Esophagus squamous epithelium (tissue), 5 donors: ENCODE data around the gene ADARB2. TPM values are rescaled to one million over a fixed set of nuclear protein-coding genes. Genes with fewer than 3 reads are reported as not detected.

Experiments
- DNase-seq: peaks from one replicate; lab custom pipeline; 2025; lab: John Stamatoyannopoulos, UW
- H3K27ac ChIP-seq, 4 donors: fragments of 200-600 bp; sonication (generic); one replicate each; pipeline ENCODE4 v1.5.1; 2016 to 2019; ENCODE audit warnings: mild to moderate bottlenecking in 1 of 4
- H3K27me3 ChIP-seq, 4 donors: fragments of 200-600 bp; sonication (generic); 1 replicate in 3 of 4; 2 replicates in 1 of 4; pipeline versions ENCODE4 v1.5.1 to v1.6.0; 2017 to 2021; ENCODE audit warnings: antibody characterized with exemption in 1 of 4
- H3K36me3 ChIP-seq, 3 donors: fragments of 200-600 bp; sonication (generic); one replicate each; pipeline ENCODE4 v1.5.1; 2016 to 2019
- H3K4me1 ChIP-seq, 3 donors: fragments of 200-600 bp; sonication (generic); one replicate each; pipeline ENCODE4 v1.5.1; 2017 to 2019
- H3K4me3 ChIP-seq, 4 donors: fragments of 200-600 bp; sonication (generic); 1 replicate in 3 of 4; 2 replicates in 1 of 4; pipeline ENCODE4 v1.5.1; 2016 to 2019; ENCODE audit warnings: mild to moderate bottlenecking in 2 of 4, moderate library complexity in 1 of 4
- H3K9me3 ChIP-seq, 3 donors: fragments of 200-600 bp; sonication (generic); one replicate each; pipeline ENCODE4 v1.5.1; 2016 to 2019
- POLR2A ChIP-seq, 4 donors: fragments of 450-650 bp; IDR thresholded peaks; one replicate each; pipeline ENCODE4 v1.6.1; 2017; ENCODE audit warnings: antibody characterized with exemption in 4 of 4, mild to moderate bottlenecking in 4 of 4, moderate library complexity in 3 of 4
- WGBS, 2 donors: methylation state at CpG; one replicate each; pipeline ENCODE4 v1.1.5; 2018; 5-methylcytosine and 5-hydroxymethylcytosine counted together
- intact Hi-C: fragments of 100-400 bp; cut with DNase I; formaldehyde crosslinking; loops from one replicate; pipeline ENCODE4 v1.15.0; 2022
- total RNA-seq, 4 donors: library from RNA; depleted of rRNA; stranded (reverse); fragments of >200 nt; gene quantifications; one replicate each; pipeline ENCODE4 v1.1.0, GENCODE V29; 2016
- TF ChIP-seq, protein P1 (sequence below), 6 experiments: fragments of 450-650 bp in 4 of 6; fragments of 200-600 bp in 2 of 6; sonication (generic) in 2 of 6; IDR thresholded peaks; one replicate each; pipeline ENCODE4 v1.5.1; 2016 to 2019; ENCODE audit warnings: antibody characterized with exemption in 6 of 6, mild to moderate bottlenecking in 4 of 6, moderate library complexity in 4 of 6
- donor health status: DM: yes; HTN: yes; CAD: no.

Gene ADARB2
- total RNA-seq, 4 donors from 2014 or later = 0.21 to 3.5 (median 1.5) TPM

DNA sequence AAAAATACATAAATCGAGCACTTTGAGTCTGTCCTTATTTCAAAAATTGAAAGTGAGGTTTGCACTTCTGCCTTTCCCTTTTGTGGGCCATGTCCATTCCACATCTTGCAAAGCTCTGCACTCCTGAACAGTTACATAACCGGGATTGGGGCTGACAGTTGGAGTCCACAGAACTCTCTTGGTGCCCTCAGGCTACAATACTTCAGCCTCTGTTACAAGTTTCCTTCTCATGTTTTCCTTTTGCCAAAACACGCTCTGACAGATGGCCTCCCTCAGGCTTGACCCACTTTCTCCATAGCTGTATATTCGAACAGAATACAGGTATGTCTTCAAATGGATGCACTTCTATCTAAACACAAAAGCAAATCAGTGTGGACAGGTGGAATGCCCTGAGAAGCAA, 345.2 kb downstream of the ADARB2 start:
- intact Hi-C loops = no loop called here

DNA sequence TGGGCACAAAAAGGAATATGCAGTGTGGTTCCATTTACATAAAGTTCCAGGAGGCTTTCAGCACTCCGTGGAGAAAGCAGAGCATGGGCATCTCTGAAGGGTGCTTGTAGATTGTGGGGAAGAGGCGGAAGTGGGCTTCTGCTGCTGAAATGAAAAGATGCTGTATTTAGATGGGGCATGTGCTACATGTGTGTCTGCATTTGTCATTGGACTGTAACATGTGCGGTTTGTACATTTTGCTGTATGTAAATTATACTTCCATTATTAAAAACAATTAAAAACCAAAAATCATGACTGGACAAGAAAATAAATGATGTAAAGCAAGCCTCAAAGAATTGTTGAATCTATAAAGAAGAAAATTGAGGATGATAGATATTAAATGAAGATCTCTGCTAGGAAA, 347.1 kb downstream of the ADARB2 start:
- DNase-seq = no peak
- H3K36me3 ChIP-seq = no peaks in the 10 kb centered on the region
- TF ChIP-seq POLR2A (IDR thresholded peaks at IDR 0.05) = no peak
- TF ChIP-seq, protein P1, sequence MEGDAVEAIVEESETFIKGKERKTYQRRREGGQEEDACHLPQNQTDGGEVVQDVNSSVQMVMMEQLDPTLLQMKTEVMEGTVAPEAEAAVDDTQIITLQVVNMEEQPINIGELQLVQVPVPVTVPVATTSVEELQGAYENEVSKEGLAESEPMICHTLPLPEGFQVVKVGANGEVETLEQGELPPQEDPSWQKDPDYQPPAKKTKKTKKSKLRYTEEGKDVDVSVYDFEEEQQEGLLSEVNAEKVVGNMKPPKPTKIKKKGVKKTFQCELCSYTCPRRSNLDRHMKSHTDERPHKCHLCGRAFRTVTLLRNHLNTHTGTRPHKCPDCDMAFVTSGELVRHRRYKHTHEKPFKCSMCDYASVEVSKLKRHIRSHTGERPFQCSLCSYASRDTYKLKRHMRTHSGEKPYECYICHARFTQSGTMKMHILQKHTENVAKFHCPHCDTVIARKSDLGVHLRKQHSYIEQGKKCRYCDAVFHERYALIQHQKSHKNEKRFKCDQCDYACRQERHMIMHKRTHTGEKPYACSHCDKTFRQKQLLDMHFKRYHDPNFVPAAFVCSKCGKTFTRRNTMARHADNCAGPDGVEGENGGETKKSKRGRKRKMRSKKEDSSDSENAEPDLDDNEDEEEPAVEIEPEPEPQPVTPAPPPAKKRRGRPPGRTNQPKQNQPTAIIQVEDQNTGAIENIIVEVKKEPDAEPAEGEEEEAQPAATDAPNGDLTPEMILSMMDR (IDR thresholded peaks at IDR 0.05) = no peak
- H3K9me3 ChIP-seq = no peaks in the 10 kb centered on the region
- intact Hi-C loops = no loop called here
- no peaks in the 10 kb centered on the region for H3K4me1 ChIP-seq
- 77 to 82% methylated on average over 3 of the region's 3 CpGs for WGBS, 2 donors
- H3K27ac ChIP-seq = no peak overlapping the region
- no peak overlapping the region for H3K4me3 ChIP-seq
- H3K27me3 ChIP-seq = no peaks in the 10 kb centered on the region

More for the DNA sequence above, 345.2 kb downstream of the ADARB2 start:
- no peak overlapping the region for H3K4me3 ChIP-seq
- no peaks in the 10 kb centered on the region for H3K36me3 ChIP-seq
- H3K27me3 ChIP-seq = no peaks in the 10 kb centered on the region
- H3K9me3 ChIP-seq = no peaks in the 10 kb centered on the region
- H3K4me1 ChIP-seq = no peaks in the 10 kb centered on the region
- WGBS, 2 donors = 48 to 52% methylated on average over 4 of the region's 4 CpGs
- no peak overlapping the region for H3K27ac ChIP-seq
- DNase-seq = no peak
- TF ChIP-seq, protein P1 (IDR thresholded peaks at IDR 0.05) = no peak
- no peak for TF ChIP-seq POLR2A (IDR thresholded peaks at IDR 0.05)

DNA sequence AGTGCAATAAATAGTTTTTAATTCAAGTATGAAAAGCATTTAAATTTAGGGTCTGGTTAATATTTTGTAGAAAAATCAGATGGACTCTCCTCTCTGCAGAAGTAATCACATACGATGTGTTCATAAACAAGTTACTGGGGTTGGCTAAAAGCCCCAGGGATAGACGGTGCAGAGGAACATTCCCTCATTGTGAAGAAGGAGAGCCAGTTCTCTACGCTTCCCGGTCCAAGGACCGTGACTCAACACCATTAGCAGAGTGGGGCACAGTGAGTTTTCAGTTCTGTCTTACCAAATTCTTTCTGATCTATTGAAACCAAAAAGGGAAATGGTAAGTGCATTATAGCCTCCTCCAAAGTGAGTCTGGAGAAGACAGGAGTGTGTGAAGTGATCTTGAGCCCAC, 353.3 kb downstream of the ADARB2 start:
- TF ChIP-seq, protein P1 (IDR thresholded peaks at IDR 0.05) = no peak
- no peak for TF ChIP-seq POLR2A (IDR thresholded peaks at IDR 0.05)
- Histone ChIP-seq H3K36me3 (no peaks in the 10 kb centered on the region), H3K27me3 (peaks cover 0 to 21% (median 0%) of the 10 kb centered on the region in 4 donors), H3K9me3 (no peaks in the 10 kb centered on the region), H3K4me1 (no peaks in the 10 kb centered on the region), H3K27ac (no peak overlapping the region), H3K4me3 (no peak overlapping the region)
- intact Hi-C loops = no loop called here
- DNase-seq = no peak
- 76 to 82% methylated on average over 5 of the region's 5 CpGs for WGBS, 2 donors

DNA sequence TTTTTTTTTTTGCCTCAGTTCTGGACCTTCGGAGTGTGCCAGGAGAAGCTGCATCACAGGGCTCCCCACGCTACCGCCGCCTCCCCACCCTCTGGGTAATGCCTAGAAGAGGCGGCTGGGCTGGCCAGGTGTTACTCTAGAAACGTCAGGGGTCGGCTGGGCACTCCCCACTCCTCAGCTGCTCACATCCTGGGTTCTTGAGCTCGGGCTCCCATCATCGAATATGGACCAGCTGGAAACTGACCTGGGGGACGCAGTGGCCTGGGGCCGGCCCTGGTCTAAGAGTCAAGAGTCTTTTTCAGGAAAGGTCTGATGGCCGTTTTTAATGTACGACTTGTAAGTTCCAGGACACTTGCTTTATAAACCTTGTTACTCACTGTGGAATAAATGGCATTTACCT, 354.6 kb downstream of the ADARB2 start:
- DNase-seq = no peak
- no peak overlapping the region for H3K27ac ChIP-seq
- no peaks in the 10 kb centered on the region for H3K36me3 ChIP-seq
- H3K4me1 ChIP-seq = no peaks in the 10 kb centered on the region
- H3K9me3 ChIP-seq = no peaks in the 10 kb centered on the region
- WGBS, 2 donors = 86 to 87% methylated on average over 6 to 13 of the region's 13 CpGs
- intact Hi-C loops = no loop called here
- H3K27me3 ChIP-seq = peaks cover 0 to 34% (median 0%) of the 10 kb centered on the region in 4 donors
- TF ChIP-seq, protein P1 (IDR thresholded peaks at IDR 0.05) = no peak
- no peak for TF ChIP-seq POLR2A (IDR thresholded peaks at IDR 0.05)
- no peak overlapping the region for H3K4me3 ChIP-seq

DNA sequence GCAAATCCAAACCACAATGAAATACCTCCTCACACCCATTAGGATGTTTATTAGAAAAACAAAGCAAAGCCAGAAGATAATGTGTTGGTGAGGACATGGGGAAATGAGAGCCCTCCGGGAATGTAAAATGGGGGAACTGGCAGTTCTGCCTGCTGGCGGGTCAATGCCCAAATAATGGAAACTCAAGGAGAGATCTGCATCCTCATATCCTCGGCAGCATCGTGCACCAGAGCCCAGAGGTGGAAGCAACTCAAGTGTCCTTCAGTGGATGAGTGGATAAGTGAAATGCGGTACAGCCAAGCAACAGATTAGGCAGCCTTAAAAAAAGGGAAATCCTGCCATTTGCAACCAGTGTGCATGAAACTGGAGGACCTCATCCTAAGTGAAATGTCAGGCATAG, 356.0 kb downstream of the ADARB2 start:
- Histone ChIP-seq H3K4me1 (no peaks in the 10 kb centered on the region), H3K27ac (no peak overlapping the region), H3K27me3 (peaks cover 0 to 43% (median 0%) of the 10 kb centered on the region in 4 donors), H3K36me3 (no peaks in the 10 kb centered on the region), H3K9me3 (no peaks in the 10 kb centered on the region), H3K4me3 (no peak overlapping the region)
- WGBS, 2 donors = 77 to 78% methylated on average over 5 of the region's 5 CpGs
- DNase-seq = no peak
- no peak for TF ChIP-seq POLR2A (IDR thresholded peaks at IDR 0.05)
- TF ChIP-seq, protein P1 (IDR thresholded peaks at IDR 0.05) = no peak
- intact Hi-C loops = no loop called here
